GM21529 (cell line): ENCODE measurements around the gene ERGIC3.

Source experiments
- ATAC-seq: cut with Tn5 transposase; IDR thresholded peaks from one replicate; pipeline ENCODE4 v1.9.1; 2021; ENCODE audit not compliant: unreplicated experiment

Gene ERGIC3

GRCh38 chr20:35541783-35542662, at the start of gene ERGIC3:
Gene ERGIC3 (plus strand): TSS chr20:35542078. CDS start chr20:35542098, 20 bp downstream.
- ATAC-seq = peak; percentile 92

GRCh38 chr20:35492352-35492751, 49.5 kb upstream of the ERGIC3 start:
- ATAC-seq = no peak

GRCh38 chr20:35496481-35496880, 45.4 kb upstream of the ERGIC3 start:
- no peak for ATAC-seq

GRCh38 chr20:35497320-35497719, 44.6 kb upstream of the ERGIC3 start:
- no peak for ATAC-seq

- ATAC-seq = no peak
Observed at GRCh38 chr20:35497780-35498189, 44.1 kb upstream of the ERGIC3 start.

GRCh38 chr20:35499271-35499670, 42.6 kb upstream of the ERGIC3 start:
- no peak for ATAC-seq

- peak; percentile 84 for ATAC-seq
Observed at GRCh38 chr20:35502352-35502751, 39.5 kb upstream of the ERGIC3 start.

GRCh38 chr20:35503281-35503680, 38.6 kb upstream of the ERGIC3 start:
- ATAC-seq = no peak

- no peak for ATAC-seq
Observed at GRCh38 chr20:35503841-35504561, 37.9 kb upstream of the ERGIC3 start.

GRCh38 chr20:35504751-35505150, 37.1 kb upstream of the ERGIC3 start:
- no peak for ATAC-seq

GRCh38 chr20:35506179-35506578, 35.7 kb upstream of the ERGIC3 start:
- no peak for ATAC-seq

- ATAC-seq = no peak
Observed at GRCh38 chr20:35506872-35507638, 34.8 kb upstream of the ERGIC3 start.

GRCh38 chr20:35508493-35509218, 33.2 kb upstream of the ERGIC3 start:
- no peak for ATAC-seq

- ATAC-seq = no peak
Observed at GRCh38 chr20:35510951-35511735, 30.7 kb upstream of the ERGIC3 start.

- no peak for ATAC-seq
Observed at GRCh38 chr20:35511814-35512420, 30.0 kb upstream of the ERGIC3 start.

GRCh38 chr20:35514371-35514932, 27.4 kb upstream of the ERGIC3 start:
- ATAC-seq = no peak

GRCh38 chr20:35515341-35515740, 26.5 kb upstream of the ERGIC3 start:
- no peak for ATAC-seq

- no peak for ATAC-seq
Observed at GRCh38 chr20:35515949-35516645, 25.8 kb upstream of the ERGIC3 start.

- no peak for ATAC-seq
Observed at GRCh38 chr20:35517125-35517524, 24.8 kb upstream of the ERGIC3 start.
